Measurements from ENCODE around the gene WIPI1. TPM values are rescaled to one million over a fixed set of nuclear protein-coding genes. Genes with fewer than 3 reads are reported as not detected.

The WIPI1 gene
- total and polyA plus RNA-seq, 2 of the 13 experiments (the other 11 are each of a cell fraction or from before 2014, with no cell fraction given), result 29.4 to 141 TPM

GRCh38 chr17:68383443-68384321, 73.6 kb downstream of the WIPI1 start (continued):
- TF ChIP-seq, protein P1, sequence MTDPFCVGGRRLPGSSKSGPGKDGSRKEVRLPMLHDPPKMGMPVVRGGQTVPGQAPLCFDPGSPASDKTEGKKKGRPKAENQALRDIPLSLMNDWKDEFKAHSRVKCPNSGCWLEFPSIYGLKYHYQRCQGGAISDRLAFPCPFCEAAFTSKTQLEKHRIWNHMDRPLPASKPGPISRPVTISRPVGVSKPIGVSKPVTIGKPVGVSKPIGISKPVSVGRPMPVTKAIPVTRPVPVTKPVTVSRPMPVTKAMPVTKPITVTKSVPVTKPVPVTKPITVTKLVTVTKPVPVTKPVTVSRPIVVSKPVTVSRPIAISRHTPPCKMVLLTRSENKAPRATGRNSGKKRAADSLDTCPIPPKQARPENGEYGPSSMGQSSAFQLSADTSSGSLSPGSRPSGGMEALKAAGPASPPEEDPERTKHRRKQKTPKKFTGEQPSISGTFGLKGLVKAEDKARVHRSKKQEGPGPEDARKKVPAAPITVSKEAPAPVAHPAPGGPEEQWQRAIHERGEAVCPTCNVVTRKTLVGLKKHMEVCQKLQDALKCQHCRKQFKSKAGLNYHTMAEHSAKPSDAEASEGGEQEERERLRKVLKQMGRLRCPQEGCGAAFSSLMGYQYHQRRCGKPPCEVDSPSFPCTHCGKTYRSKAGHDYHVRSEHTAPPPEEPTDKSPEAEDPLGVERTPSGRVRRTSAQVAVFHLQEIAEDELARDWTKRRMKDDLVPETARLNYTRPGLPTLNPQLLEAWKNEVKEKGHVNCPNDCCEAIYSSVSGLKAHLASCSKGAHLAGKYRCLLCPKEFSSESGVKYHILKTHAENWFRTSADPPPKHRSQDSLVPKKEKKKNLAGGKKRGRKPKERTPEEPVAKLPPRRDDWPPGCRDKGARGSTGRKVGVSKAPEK (CRISPR knock-in tag; IDR thresholded peaks at IDR 0.05; ENCODE audit: borderline replicate concordance), result peak; percentile 86; the same call in 1 of the 2 replicates
- TF ChIP-seq KLF13 (CRISPR knock-in tag; IDR thresholded peaks at IDR 0.05) (no peak), ZNF83 (CRISPR knock-in tag; IDR thresholded peaks at IDR 0.05; ENCODE audit: borderline replicate concordance) (peak; percentile 89; the same call in 1 of the 2 replicates), RAD51 (IDR thresholded peaks at IDR 0.05; ENCODE audit: borderline replicate concordance) (no peak), RARA (CRISPR knock-in tag; IDR thresholded peaks at IDR 0.05) (peak; percentile 94), ZNF503 (CRISPR knock-in tag; IDR thresholded peaks at IDR 0.05) (peak; percentile 84; the same call in 1 of the 2 replicates), HMG20B (CRISPR knock-in tag; conservative IDR thresholded peaks at IDR 0.05) (peak; percentile 88), ZBTB43 (CRISPR knock-in tag; conservative IDR thresholded peaks at IDR 0.05) (peak; percentile 93; the same call in 1 of the 2 replicates), PHB2 (IDR thresholded peaks at IDR 0.05; ENCODE audit: partially characterized antibody) (no peak), ZSCAN20 (CRISPR knock-in tag; IDR thresholded peaks at IDR 0.05; ENCODE audit: borderline replicate concordance) (no peak), PHF20 (CRISPR knock-in tag; IDR thresholded peaks at IDR 0.05) (no peak), ZSCAN12 (CRISPR knock-in tag; IDR thresholded peaks at IDR 0.05) (0 out of 2 replicates have a peak, but pooled peaks have one; percentile 92), PATZ1 (CRISPR knock-in tag; IDR thresholded peaks at IDR 0.05) (peak; percentile 96), TAF1 (CRISPR knock-in tag; IDR thresholded peaks at IDR 0.05) (peak; percentile 30; the same call in 1 of the 2 replicates), ZBTB26 (CRISPR knock-in tag; IDR thresholded peaks at IDR 0.05; ENCODE audit: borderline replicate concordance) (peak; percentile 95)
- TF ChIP-seq, protein P2, sequence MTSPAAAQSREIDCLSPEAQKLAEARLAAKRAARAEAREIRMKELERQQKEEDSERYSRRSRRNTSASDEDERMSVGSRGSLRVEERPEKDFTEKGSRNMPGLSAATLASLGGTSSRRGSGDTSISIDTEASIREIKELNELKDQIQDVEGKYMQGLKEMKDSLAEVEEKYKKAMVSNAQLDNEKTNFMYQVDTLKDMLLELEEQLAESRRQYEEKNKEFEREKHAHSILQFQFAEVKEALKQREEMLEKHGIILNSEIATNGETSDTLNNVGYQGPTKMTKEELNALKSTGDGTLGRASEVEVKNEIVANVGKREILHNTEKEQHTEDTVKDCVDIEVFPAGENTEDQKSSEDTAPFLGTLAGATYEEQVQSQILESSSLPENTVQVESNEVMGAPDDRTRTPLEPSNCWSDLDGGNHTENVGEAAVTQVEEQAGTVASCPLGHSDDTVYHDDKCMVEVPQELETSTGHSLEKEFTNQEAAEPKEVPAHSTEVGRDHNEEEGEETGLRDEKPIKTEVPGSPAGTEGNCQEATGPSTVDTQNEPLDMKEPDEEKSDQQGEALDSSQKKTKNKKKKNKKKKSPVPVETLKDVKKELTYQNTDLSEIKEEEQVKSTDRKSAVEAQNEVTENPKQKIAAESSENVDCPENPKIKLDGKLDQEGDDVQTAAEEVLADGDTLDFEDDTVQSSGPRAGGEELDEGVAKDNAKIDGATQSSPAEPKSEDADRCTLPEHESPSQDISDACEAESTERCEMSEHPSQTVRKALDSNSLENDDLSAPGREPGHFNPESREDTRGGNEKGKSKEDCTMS (CRISPR knock-in tag; conservative IDR thresholded peaks at IDR 0.05), result no peak

Measured in HepG2 (cell line).